GM19463 (cell line): ENCODE measurements around the gene CLEC16A.

Source experiments
- ATAC-seq: cut with Tn5 transposase; IDR thresholded peaks from one replicate; pipeline ENCODE4 v1.9.1; 2021; ENCODE audit warnings: mild to moderate bottlenecking, moderate library complexity; ENCODE audit not compliant: unreplicated experiment

Gene CLEC16A

GRCh38 chr16:11225677-11226549, 281.5 kb downstream of the CLEC16A start:
- ATAC-seq, result no peak

DNA sequence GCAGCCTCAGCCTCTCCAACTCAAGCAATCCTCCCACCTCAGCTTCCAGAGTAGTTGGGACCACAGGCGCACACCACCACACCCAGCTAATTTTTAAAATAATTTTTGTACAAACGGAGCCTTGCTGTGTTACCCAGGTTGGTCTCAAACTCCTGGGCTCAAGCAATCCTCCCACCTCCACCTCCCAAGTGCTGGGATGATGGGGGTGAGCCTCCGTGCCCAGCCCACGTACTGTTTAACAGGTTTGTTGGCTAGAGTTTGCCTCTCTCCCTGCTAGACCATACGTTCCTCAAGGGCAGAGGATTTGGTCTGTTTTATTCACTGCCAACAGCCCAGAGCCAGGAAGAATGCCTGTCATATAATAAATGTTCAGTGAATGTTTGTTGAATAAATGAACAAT, 285.1 kb downstream of the CLEC16A start:
- ATAC-seq, result no peak

GRCh38 chr16:11229906-11230305, 285.5 kb downstream of the CLEC16A start:
- no peak for ATAC-seq

DNA sequence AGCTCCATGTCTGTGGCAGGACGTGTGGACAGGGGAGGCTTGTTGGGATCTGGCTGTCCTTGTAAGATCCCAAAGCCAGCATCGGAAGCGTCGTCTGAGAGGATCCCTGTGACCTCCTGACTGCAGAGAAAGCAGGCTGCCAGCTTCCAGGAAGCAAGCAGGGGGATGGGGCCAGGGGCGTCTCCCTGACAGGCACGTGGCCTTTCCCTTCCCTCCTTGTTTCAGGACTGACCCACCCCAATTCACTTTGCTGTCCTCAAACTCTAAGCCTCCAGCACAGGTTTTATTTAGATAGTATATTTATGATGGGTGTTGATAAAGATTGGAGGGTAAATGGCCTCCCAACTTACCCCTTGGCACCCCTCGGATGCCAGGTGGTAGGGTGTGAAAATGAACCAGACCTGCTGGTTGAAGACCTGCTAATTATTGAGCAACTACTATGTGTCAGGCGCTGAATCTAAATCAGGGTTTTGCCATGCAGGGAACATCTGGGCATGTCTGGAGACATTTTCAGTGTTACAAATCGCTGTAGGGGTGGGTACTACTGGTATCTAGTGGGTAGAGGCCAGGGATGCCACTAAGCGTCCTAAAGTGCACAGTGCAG, 287.1 kb downstream of the CLEC16A start:
- ATAC-seq, result no peak
